Lung (tissue), 12 donors: ENCODE data around the gene HECTD2. TPM values are rescaled to one million over a fixed set of nuclear protein-coding genes. Genes with fewer than 3 reads are reported as not detected.
"Not testable (repeated sequence)": the region's sequence is repeated elsewhere in the genome, so short reads cannot be mapped to it uniquely, and the experiment has no call there.

ENCODE experiments used
- ATAC-seq: fragments of 200-7000 bp; cut with Tn5 transposase; one replicate; pipeline ENCODE4 v1.9.1; 2020; ENCODE audit warnings: moderate number of reproducible peaks; ENCODE audit not compliant: insufficient read depth, low FRiP score
- DNase-seq, 3 donors: peaks; one replicate each; pipeline ENCODE4 v3.0.0-alpha.2; 2013 to 2017
- H3K27ac ChIP-seq, 2 donors: one replicate each; pipeline ENCODE4 v1.5.1; 2013; ENCODE audit warnings: mild to moderate bottlenecking in 2 of 2, moderate library complexity in 2 of 2, control low read depth in 1 of 2, inconsistent platforms in 1 of 2, low read depth in 1 of 2, low read length in 1 of 2
- H3K27me3 ChIP-seq, 3 donors: one replicate each; pipeline ENCODE4 v1.5.1; 2013; ENCODE audit warnings: low read length in 2 of 3; ENCODE audit not compliant: control insufficient read depth in 3 of 3, insufficient read depth in 3 of 3
- H3K36me3 ChIP-seq, 4 donors: one replicate each; pipeline ENCODE4 v1.5.1; 2013; ENCODE audit warnings: low read length in 4 of 4, mild to moderate bottlenecking in 1 of 4, moderate library complexity in 1 of 4; ENCODE audit not compliant: control insufficient read depth in 4 of 4, insufficient read depth in 4 of 4
- H3K4me1 ChIP-seq, 5 donors: one replicate each; pipeline ENCODE4 v1.5.1; 2013; ENCODE audit warnings: low read length in 5 of 5, mild to moderate bottlenecking in 2 of 5, moderate library complexity in 1 of 5; ENCODE audit not compliant: control insufficient read depth in 5 of 5, insufficient read depth in 5 of 5
- H3K4me3 ChIP-seq: one replicate; pipeline ENCODE4 v1.5.1; 2013; ENCODE audit warnings: mild to moderate bottlenecking, control low read depth, moderate library complexity
- H3K9ac ChIP-seq, 2 donors: one replicate each; pipeline ENCODE4 v1.5.1; 2013; ENCODE audit warnings: low read length in 2 of 2, control low read depth in 1 of 2; ENCODE audit not compliant: insufficient read depth in 1 of 2
- H3K9me3 ChIP-seq, 4 donors: one replicate each; pipeline ENCODE4 v1.5.1; 2013; ENCODE audit warnings: low read length in 3 of 4, mild to moderate bottlenecking in 1 of 4, moderate library complexity in 1 of 4; ENCODE audit not compliant: control insufficient read depth in 4 of 4, insufficient read depth in 3 of 4
- CTCF ChIP-seq: IDR thresholded peaks from 2 replicates; pipeline ENCODE4 v1.5.1; 2012; ENCODE audit warnings: mild to moderate bottlenecking; ENCODE audit errors: control extremely low read depth, extremely low read depth
- WGBS, 2 donors: extraction: QIAGEN DNeasy Blood & Tissue Kit; methylation state at CpG; one replicate each; pipeline ENCODE4 v1.1.7; 2013; 5-methylcytosine and 5-hydroxymethylcytosine counted together
- polyA plus RNA-seq, 2 donors: library from polyadenylated mRNA; stranded (reverse); fragments of 200-250 nt; gene quantifications; one replicate each; pipeline ENCODE4 v1.2.1, GENCODE V29; 2013
- total RNA-seq, 2 donors: library from RNA; depleted of rRNA in 1 of 2; stranded (reverse); fragments of >200 nt in 1 of 2; gene quantifications; one replicate each; pipeline ENCODE4 v1.2.1, GENCODE V29; 2014 to 2021
- donor health status: control.
- donor health status: control.
- donor health status: Bipolar disorder and iron deficiency.
- donor health status: healthy.
- donor health status: DM: yes; HTN: yes; CAD: no.

Gene HECTD2
- total and polyA plus RNA-seq, 4 donors = 3.1 to 50.8 (median 7.2) TPM

DNA sequence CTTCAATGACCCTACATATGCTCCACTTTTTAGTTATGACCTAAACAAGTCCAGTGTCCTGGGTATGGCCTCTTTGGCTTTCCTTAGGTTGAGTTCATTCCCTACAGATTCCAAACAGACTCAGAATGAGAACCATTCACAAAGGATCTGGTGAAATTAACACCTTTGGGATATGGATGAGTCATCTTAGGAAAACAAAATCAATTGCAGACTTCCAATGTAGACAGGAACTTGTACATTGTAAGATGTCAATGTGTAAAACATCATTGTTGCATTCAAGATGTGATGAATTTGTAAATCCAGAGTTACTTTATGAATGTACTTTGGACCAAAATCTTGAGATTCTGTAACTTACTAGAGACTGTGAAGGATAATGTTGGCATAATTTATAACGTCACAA lies 43.4 kb upstream of the HECTD2 start:
- Histone ChIP-seq H3K36me3 (no peaks in the 10 kb centered on the region), H3K4me1 (peaks cover 0 to 2% (median 0%) of the 10 kb centered on the region in 5 donors), H3K4me3 (no peak overlapping the region), H3K9me3 (no peaks in the 10 kb centered on the region), H3K27ac (no peak overlapping the region), H3K27me3 (no peaks in the 10 kb centered on the region), H3K9ac (no peak overlapping the region)
- ATAC-seq (no peak), DNase-seq (no peak)
- 41 to 84% methylated on average over 1 of the region's 1 CpG for WGBS, 2 donors
- TF ChIP-seq CTCF = no peak

DNA sequence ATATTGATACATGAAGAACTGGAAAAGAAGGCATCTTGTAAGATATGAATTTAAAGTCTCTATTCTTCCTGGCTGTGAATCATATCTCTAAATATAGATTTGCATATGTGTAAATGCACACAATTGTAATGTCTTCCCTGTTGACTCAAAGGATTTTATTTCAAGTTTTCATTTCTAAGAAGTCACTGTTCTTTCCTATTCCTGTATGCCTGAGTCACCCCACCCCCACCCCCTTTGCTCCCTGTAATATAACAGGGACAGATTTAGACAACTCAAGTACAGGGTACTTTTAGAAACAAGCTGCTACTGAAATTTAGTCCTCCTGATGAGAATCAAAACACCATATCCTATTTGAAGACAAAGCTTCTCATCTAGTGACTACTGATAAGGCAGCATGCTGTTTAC lies 43.0 kb upstream of the HECTD2 start:
- Histone ChIP-seq H3K36me3 (no peaks in the 10 kb centered on the region), H3K9ac (no peak overlapping the region), H3K27me3 (no peaks in the 10 kb centered on the region), H3K9me3 (no peaks in the 10 kb centered on the region), H3K4me1 (peaks cover 0 to 2% (median 0%) of the 10 kb centered on the region in 5 donors), H3K27ac (peak overlapping the region in 1 of 2 donors; percentile 21), H3K4me3 (no peak overlapping the region)
- ATAC-seq (no peak), DNase-seq (no peak)
- no peak for TF ChIP-seq CTCF

GRCh38 chr10:91367558-91367957 lies 42.6 kb upstream of the HECTD2 start:
- H3K4me1 ChIP-seq = peaks cover 0 to 2% (median 0%) of the 10 kb centered on the region in 5 donors
- ATAC-seq (no peak), DNase-seq (no peak)
- H3K27ac ChIP-seq = peak overlapping the region in 1 of 2 donors; percentile 21
- H3K4me3 ChIP-seq = no peak overlapping the region
- no peaks in the 10 kb centered on the region for H3K36me3 ChIP-seq
- WGBS, 2 donors = 46 to 52% methylated on average over 2 of the region's 2 CpGs
- no peaks in the 10 kb centered on the region for H3K9me3 ChIP-seq
- no peaks in the 10 kb centered on the region for H3K27me3 ChIP-seq
- no peak overlapping the region for H3K9ac ChIP-seq
- TF ChIP-seq CTCF = no peak

DNA sequence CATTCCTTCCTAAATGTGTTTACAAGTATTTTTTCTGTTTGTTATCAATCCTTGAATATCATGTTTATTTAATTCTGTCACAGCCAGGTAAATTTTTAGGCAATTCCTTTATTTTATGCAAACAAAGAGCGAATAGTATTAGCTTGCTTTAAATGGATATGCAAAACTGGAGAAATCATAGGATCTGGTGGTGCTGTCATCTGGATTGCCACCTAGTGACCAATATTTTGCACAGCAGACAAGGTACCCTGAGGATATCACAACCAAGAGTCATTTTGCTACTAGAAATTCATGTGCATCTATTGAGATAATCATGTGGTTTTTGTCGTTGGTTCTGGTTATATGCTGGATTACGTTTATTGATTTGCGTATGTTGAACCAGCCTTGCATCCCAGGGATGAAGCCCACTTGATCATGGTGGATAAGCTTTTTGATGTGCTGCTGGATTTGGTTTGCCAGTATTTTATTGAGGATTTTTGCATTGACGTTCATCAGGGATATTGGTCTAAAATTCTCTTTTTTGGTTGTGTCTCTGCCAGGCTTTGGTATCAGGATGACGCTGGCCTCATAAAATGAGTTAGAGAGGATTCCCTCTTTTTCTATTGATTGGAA lies 40.1 kb upstream of the HECTD2 start:
- not testable (repeated sequence) for H3K27ac ChIP-seq, H3K4me3 ChIP-seq, ATAC-seq, H3K4me1 ChIP-seq, H3K27me3 ChIP-seq, H3K9ac ChIP-seq, H3K36me3 ChIP-seq, H3K9me3 ChIP-seq
- peak in 1 of 3 donors; percentile 33 for DNase-seq
- WGBS, 2 donors = 83 to 93% methylated on average over 6 of the region's 6 CpGs
- peak; percentile 10 for TF ChIP-seq CTCF
